ENCODE measurements around the gene EEFSEC.

EEFSEC gene

DNA sequence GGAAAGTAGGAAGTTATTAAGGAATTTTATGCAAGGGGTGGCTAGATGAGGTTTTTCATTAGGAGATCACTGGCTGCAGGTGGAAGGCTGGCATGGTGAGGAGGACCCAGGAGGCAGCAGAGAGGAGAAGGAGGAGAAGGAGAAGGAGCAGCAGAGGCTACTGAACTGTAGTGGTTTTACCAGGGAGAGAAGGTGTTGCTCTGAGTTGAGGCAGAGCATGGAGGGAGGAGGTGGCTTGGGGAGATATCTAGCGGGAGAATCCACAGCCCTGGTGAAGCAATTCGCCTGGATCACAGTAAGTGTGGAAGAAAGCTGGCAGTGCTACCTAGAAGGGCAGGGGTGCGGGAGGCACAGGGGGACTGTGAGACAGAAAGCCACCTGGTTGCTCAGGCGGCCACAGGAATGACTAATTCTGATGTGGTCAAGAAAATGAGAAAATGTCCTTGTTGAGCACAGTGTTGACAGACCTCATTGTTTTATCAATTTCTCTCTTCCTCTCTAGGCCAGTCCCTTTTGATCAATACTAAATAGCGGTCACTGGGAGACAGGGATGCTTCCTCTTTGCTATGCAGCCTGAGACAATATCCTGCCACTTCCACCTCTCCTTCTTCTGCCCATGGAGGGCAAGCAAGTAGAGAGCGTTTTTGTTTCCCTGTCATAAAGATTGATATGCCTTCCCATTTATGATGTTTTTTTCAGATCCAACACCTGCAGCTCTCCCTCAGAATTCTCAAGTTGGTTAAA is 94.6 kb downstream of the EEFSEC start:
- H3K27ac ChIP-seq, result no peak overlapping the region
- no peak for TF ChIP-seq ZFX (IDR thresholded peaks at IDR 0.05)
- TF ChIP-seq, protein P1, sequence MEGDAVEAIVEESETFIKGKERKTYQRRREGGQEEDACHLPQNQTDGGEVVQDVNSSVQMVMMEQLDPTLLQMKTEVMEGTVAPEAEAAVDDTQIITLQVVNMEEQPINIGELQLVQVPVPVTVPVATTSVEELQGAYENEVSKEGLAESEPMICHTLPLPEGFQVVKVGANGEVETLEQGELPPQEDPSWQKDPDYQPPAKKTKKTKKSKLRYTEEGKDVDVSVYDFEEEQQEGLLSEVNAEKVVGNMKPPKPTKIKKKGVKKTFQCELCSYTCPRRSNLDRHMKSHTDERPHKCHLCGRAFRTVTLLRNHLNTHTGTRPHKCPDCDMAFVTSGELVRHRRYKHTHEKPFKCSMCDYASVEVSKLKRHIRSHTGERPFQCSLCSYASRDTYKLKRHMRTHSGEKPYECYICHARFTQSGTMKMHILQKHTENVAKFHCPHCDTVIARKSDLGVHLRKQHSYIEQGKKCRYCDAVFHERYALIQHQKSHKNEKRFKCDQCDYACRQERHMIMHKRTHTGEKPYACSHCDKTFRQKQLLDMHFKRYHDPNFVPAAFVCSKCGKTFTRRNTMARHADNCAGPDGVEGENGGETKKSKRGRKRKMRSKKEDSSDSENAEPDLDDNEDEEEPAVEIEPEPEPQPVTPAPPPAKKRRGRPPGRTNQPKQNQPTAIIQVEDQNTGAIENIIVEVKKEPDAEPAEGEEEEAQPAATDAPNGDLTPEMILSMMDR (conservative IDR thresholded peaks at IDR 0.05), result no peak

DNA sequence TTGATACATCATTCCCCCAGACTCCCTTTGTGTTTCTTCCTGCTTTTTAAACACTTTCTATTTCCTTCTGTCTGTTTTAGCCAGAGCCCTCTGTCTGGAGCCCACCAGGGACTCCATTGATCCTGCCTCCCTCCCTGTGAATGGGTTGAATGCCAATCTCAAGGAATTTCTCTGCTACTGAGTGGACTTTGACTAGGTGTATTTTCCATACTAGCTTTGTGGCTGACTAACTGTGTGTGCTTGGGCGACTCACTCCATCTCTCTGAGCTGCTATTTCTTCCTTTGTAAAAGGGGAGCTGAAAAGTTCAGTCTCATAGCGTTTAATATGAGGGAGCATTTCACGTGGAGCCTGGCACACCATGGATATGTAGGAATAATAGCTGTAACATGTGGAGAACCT is 98.8 kb downstream of the EEFSEC start:
- TF ChIP-seq, protein P1 (conservative IDR thresholded peaks at IDR 0.05), result no peak
- no peak for TF ChIP-seq ZFX (IDR thresholded peaks at IDR 0.05)
- no peak overlapping the region for H3K27ac ChIP-seq

DNA sequence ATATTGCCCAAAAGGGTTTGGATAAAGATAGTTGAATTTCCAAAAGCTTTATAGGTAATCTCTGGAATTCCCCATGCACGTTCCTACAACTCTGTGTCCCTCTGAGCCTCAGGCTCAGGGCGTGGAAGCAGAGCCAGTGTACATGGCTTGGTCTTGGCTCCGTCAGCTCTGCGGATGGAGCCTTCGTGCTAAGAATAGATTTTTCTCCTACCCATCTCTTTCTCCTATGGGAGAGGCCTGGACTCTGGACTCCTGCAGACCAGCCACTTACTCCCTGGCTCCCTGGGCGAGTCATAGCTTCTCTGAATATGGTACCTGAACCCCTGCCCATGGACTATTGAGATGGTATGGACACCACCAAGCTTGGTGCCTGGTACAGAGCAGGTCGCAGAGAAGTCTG is 99.9 kb downstream of the EEFSEC start:
- no peak overlapping the region for H3K27ac ChIP-seq
- TF ChIP-seq, protein P1 (conservative IDR thresholded peaks at IDR 0.05), result no peak
- no peak for TF ChIP-seq ZFX (IDR thresholded peaks at IDR 0.05)

DNA sequence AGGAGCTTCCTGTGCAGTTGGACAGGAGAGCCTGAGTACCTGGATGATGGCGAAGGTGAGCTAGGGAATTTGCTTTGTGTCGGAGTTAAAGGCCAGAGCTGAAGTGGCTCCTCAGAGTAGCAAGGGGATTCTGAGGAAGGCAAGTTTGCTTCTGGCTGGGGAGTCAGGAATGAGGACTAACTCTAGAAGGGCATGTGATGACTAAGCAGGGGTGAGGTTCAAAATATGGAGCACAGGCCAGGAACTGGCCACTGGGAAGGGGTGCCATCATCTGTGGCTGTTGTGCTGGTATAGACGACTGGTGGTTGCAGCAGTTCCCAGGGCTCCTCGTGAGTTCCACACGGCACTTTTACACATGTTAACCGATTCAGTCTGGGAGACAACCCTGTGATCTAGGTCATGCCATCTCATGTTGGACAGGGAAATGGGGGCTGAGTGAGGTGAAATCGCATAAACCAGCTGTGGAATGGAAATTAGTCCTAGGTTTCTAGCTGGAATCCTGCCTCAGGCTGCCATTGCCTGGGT is 100.8 kb downstream of the EEFSEC start:
- TF ChIP-seq ZFX (IDR thresholded peaks at IDR 0.05), result no peak
- TF ChIP-seq, protein P1 (conservative IDR thresholded peaks at IDR 0.05), result no peak
- no peak overlapping the region for H3K27ac ChIP-seq

DNA sequence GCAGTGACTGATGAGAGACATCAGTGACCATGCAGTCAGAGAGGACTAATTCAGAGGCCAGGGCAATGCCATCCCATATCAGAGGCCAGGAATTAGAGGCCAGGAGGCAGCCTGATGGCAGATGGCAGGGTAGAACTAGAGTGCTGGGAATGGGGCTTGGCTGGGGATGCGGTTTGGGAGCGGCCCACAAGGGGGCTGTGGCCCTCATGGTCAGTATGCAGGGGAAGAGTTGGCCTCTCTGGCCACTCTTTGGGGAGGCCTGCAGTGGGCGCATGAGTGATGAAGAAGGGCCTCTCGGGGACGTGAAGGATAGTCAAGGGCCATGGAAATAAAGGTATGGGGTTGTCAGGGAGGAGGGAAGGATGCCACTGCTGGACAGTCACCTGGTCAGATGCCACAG is 101.7 kb downstream of the EEFSEC start:
- no peak overlapping the region for H3K27ac ChIP-seq
- TF ChIP-seq, protein P1 (conservative IDR thresholded peaks at IDR 0.05), result no peak
- no peak for TF ChIP-seq ZFX (IDR thresholded peaks at IDR 0.05)

DNA sequence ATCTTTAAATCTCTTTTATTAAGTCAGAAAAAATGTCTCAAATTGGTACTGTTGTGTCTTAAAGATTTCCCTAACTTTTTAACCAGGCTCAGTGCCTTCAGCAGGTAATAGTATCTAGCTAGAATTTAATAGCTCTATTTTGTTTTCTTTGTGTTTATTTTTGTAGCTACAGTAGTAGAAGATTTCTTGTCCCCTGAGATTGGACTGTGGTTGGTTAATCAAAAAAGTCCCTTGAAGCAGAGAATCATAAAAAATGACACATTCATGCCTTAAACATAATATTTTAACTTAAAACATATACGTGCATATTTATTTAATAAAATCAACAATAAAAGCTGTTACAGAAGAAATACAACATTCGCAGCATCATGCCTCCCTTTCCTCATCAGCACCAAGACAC is 102.8 kb downstream of the EEFSEC start:
- H3K27ac ChIP-seq, result no peak overlapping the region
- TF ChIP-seq, protein P1 (conservative IDR thresholded peaks at IDR 0.05), result no peak
- TF ChIP-seq ZFX (IDR thresholded peaks at IDR 0.05), result no peak

DNA sequence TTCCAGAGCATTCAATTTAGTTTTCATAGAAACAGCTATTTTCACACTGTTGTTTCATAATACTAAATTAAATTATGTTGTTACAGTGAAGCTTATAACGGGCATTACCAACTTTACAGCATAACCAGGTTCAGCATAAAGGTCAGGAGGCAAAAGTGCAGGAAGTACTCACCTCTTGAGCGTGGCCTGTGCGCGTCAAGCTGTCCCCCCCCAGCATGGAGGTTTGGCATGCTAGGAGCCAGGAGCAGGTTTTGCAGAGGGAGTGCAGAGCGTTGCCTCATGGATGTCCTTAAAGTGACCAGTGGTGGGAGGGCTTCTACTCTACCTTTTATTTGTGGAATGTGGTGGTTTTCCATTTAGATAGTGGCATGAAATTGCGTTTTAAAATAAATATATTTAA is 104.4 kb downstream of the EEFSEC start:
- no peak for TF ChIP-seq ZFX (IDR thresholded peaks at IDR 0.05)
- TF ChIP-seq, protein P1 (conservative IDR thresholded peaks at IDR 0.05), result no peak
- no peak overlapping the region for H3K27ac ChIP-seq
